CD4-positive, alpha-beta T cell (primary cell): Measurements from ENCODE around the gene KIAA0753. TPM values are rescaled to one million over a fixed set of nuclear protein-coding genes. Genes with fewer than 3 reads are reported as not detected.
"Not testable (repeated sequence)": the region's sequence is repeated elsewhere in the genome, so short reads cannot be mapped to it uniquely, and the experiment has no call there.

Source experiments
- ATAC-seq: fragments of 200-7000 bp; cut with Tn5 transposase; one replicate; pipeline ENCODE4 v1.10.0; 2022; ENCODE audit warnings: mild to moderate bottlenecking; ENCODE audit not compliant: poor library complexity
- CTCF ChIA-PET: fragments of 350-600 bp; sonication (Branson Sonifier 250); formaldehyde crosslinking; loops from one replicate; lab custom pipeline; 2021; ENCODE audit warnings: antibody characterized with exemption, inconsistent platforms; lab: Charles Lee
- POLR2A ChIA-PET: fragments of 350-600 bp; sonication (Branson Sonifier 250); formaldehyde crosslinking; loops from one replicate; lab custom pipeline; 2021; ENCODE audit warnings: antibody characterized with exemption, inconsistent platforms; lab: Charles Lee
- DNase-seq, 14 experiments: peaks; one replicate each; pipeline ENCODE4 v3.0.0-alpha.2; 2013 to 2020; ENCODE audit warnings: mixed read lengths in 2 of 14
- H3K27ac ChIP-seq, 2 donors: one replicate each; pipeline versions ENCODE4 v1.5.1 to v1.7.0; 2013; ENCODE audit warnings: low read length in 2 of 2, low read depth in 1 of 2, mild to moderate bottlenecking in 1 of 2
- H3K27me3 ChIP-seq, 2 experiments: 1 replicate in 1 of 2; 2 replicates in 1 of 2; pipeline versions ENCODE4 v1.6.1 to v1.7.0; 2013; ENCODE audit warnings: low read length in 2 of 2, control low read depth in 1 of 2, mild to moderate bottlenecking in 1 of 2, moderate library complexity in 1 of 2; ENCODE audit not compliant: insufficient read depth in 2 of 2, control insufficient read depth in 1 of 2
- H3K36me3 ChIP-seq: one replicate; pipeline ENCODE4 v1.6.1; 2013; ENCODE audit warnings: low read length, control low read depth; ENCODE audit not compliant: insufficient read depth
- H3K4me1 ChIP-seq: one replicate; pipeline ENCODE4 v1.6.1; 2013; ENCODE audit warnings: low read length, control low read depth; ENCODE audit not compliant: insufficient read depth
- H3K4me3 ChIP-seq: one replicate; pipeline ENCODE4 v1.5.1; 2013; ENCODE audit warnings: mild to moderate bottlenecking, low read length, moderate library complexity
- H3K9me3 ChIP-seq, 2 experiments: 1 replicate in 1 of 2; 2 replicates in 1 of 2; pipeline versions ENCODE4 v1.6.1 to v1.7.0; 2013; ENCODE audit warnings: low read length in 2 of 2, mild to moderate bottlenecking in 2 of 2, control low read depth in 1 of 2, moderate library complexity in 1 of 2; ENCODE audit not compliant: control insufficient read depth in 1 of 2, insufficient read depth in 1 of 2
- H3K27ac Mint-ChIP-seq: one replicate; pipeline ENCODE4 v1.8.0; 2020; ENCODE audit warnings: mixed read lengths
- H3K27me3 Mint-ChIP-seq: one replicate; pipeline ENCODE4 v1.8.0; 2021; ENCODE audit warnings: mixed read lengths
- H3K36me3 Mint-ChIP-seq: one replicate; pipeline ENCODE4 v1.8.0; 2021; ENCODE audit warnings: low read depth, mixed read lengths
- H3K4me1 Mint-ChIP-seq: one replicate; pipeline ENCODE4 v1.8.0; 2021; ENCODE audit warnings: low read depth, mixed read lengths
- H3K4me3 Mint-ChIP-seq: one replicate; pipeline ENCODE4 v1.8.0; 2020; ENCODE audit warnings: mild to moderate bottlenecking, mixed read lengths
- H3K9me3 Mint-ChIP-seq: one replicate; pipeline ENCODE4 v1.8.0; 2020; ENCODE audit warnings: mixed read lengths
- CTCF ChIP-seq: fragments of 200-600 bp; IDR thresholded peaks from one replicate; pipeline ENCODE4 v1.8.0; 2022; ENCODE audit warnings: antibody characterized with exemption, mild to moderate bottlenecking
- intact Hi-C, 2 experiments: fragments of 100-400 bp; cut with DNase I in 1 of 2; cut with micrococcal nuclease in 1 of 2; formaldehyde crosslinking; loops; one replicate each; pipeline versions ENCODE4 v1.15.1 to v1.9.0; 2023 to 2025; cut with DNase I, micrococcal nuclease
- total RNA-seq, 174 experiments: library from RNA in 2 of 174; stranded (reverse) in 2 of 174; gene quantifications; one replicate each; pipeline ENCODE4 v1.2.3 and lab custom pipeline; 2021 to 2026

Gene KIAA0753
- total RNA-seq, 2 experiments from 2014 or later = 8.9 to 11.7 TPM

- no peak overlapping the region for H3K4me3 ChIP-seq
Observed at GRCh38 chr17:6596081-6596480, 44.4 kb downstream of the KIAA0753 start.

GRCh38 chr17:6593371-6593770 is 47.1 kb downstream of the KIAA0753 start:
- intact Hi-C loops, H3K27ac ChIP-seq, H3K27me3 ChIP-seq, H3K27me3 Mint-ChIP-seq, DNase-seq, H3K4me1 Mint-ChIP-seq, POLR2A ChIA-PET, H3K9me3 Mint-ChIP-seq, CTCF ChIA-PET, H3K4me3 ChIP-seq, H3K4me3 Mint-ChIP-seq, ATAC-seq, H3K27ac Mint-ChIP-seq, H3K9me3 ChIP-seq, H3K4me1 ChIP-seq: not testable (repeated sequence)
- H3K36me3 ChIP-seq = peaks cover 61% of the 10 kb centered on the region
- H3K36me3 Mint-ChIP-seq = peaks cover 93% of the 10 kb centered on the region

More at GRCh38 chr17:6596081-6596480, 44.4 kb downstream of the KIAA0753 start:
- Mint-ChIP-seq H3K4me3 (no peak overlapping the region), H3K27ac (no peak overlapping the region), H3K9me3 (no peaks in the 10 kb centered on the region), H3K27me3 (no peaks in the 10 kb centered on the region), H3K4me1 (no peaks in the 10 kb centered on the region), H3K36me3 (peaks cover 92% of the 10 kb centered on the region)
- DNase-seq (no peak), ATAC-seq (no peak)
- ChIA-PET POLR2A (no interaction called here), CTCF (no interaction called here)
- Histone ChIP-seq H3K27ac (no peak overlapping the region), H3K27me3 (no peaks in the 10 kb centered on the region), H3K9me3 (no peaks in the 10 kb centered on the region), H3K36me3 (peaks cover 56% of the 10 kb centered on the region), H3K4me1 (no peaks in the 10 kb centered on the region)
- intact Hi-C loops = no loop called here
- TF ChIP-seq CTCF = no peak

- no peak for TF ChIP-seq CTCF
- H3K9me3 ChIP-seq = no peaks in the 10 kb centered on the region
- no peaks in the 10 kb centered on the region for H3K27me3 ChIP-seq
- Mint-ChIP-seq H3K9me3 (no peaks in the 10 kb centered on the region), H3K27ac (no peak overlapping the region), H3K27me3 (no peaks in the 10 kb centered on the region), H3K36me3 (peaks cover 95% of the 10 kb centered on the region), H3K4me1 (no peaks in the 10 kb centered on the region), H3K4me3 (no peak overlapping the region)
- ATAC-seq = no peak
- intact Hi-C loops = no loop called here
- H3K4me1 ChIP-seq = no peaks in the 10 kb centered on the region
- CTCF ChIA-PET = no interaction called here
- POLR2A ChIA-PET = no interaction called here
- H3K4me3 ChIP-seq = no peak overlapping the region
- no peak for DNase-seq
- no peak overlapping the region for H3K27ac ChIP-seq
- H3K36me3 ChIP-seq = peaks cover 73% of the 10 kb centered on the region
Observed at GRCh38 chr17:6592173-6592572, 48.3 kb downstream of the KIAA0753 start.

- Mint-ChIP-seq H3K4me1 (no peaks in the 10 kb centered on the region), H3K27me3 (no peaks in the 10 kb centered on the region), H3K27ac (no peak overlapping the region), H3K36me3 (peaks cover 94% of the 10 kb centered on the region), H3K4me3 (no peak overlapping the region), H3K9me3 (no peaks in the 10 kb centered on the region)
- POLR2A ChIA-PET = no interaction called here
- Histone ChIP-seq H3K36me3 (peaks cover 77% of the 10 kb centered on the region), H3K4me1 (no peaks in the 10 kb centered on the region), H3K4me3 (no peak overlapping the region), H3K27ac (no peak overlapping the region), H3K9me3 (no peaks in the 10 kb centered on the region), H3K27me3 (no peaks in the 10 kb centered on the region)
- ATAC-seq (no peak), DNase-seq (no peak)
- intact Hi-C loops = no loop called here
- CTCF ChIA-PET = no interaction called here
- no peak for TF ChIP-seq CTCF
Observed at GRCh38 chr17:6591599-6592158, 48.8 kb downstream of the KIAA0753 start.
